NCI-H510A treated with DMSO at 0.1 percent for 48 hours (cell line): ENCODE results near the gene ZP1.

Source experiments
- DNase-seq: peaks from one replicate; lab custom pipeline; 2025; lab: John Stamatoyannopoulos, UW

Gene ZP1

GRCh38 chr11:60844045-60844869 is 23.1 kb upstream of the ZP1 start:
- DNase-seq: no peak

GRCh38 chr11:60844870-60845221 is 22.5 kb upstream of the ZP1 start:
- no peak for DNase-seq

GRCh38 chr11:60845338-60845737 is 22.0 kb upstream of the ZP1 start:
- no peak for DNase-seq

GRCh38 chr11:60847281-60847680 is 20.1 kb upstream of the ZP1 start:
- DNase-seq: no peak

- DNase-seq: no peak
These were observed 19.4 kb upstream of the ZP1 start for GRCh38 chr11:60847896-60848295.

- no peak for DNase-seq
These were observed 18.6 kb upstream of the ZP1 start for GRCh38 chr11:60848714-60849151.

- DNase-seq: no peak
These were observed 17.5 kb upstream of the ZP1 start for GRCh38 chr11:60849641-60850520.

GRCh38 chr11:60851327-60852104 is 15.8 kb upstream of the ZP1 start:
- no peak for DNase-seq

GRCh38 chr11:60852117-60852981 is 15.0 kb upstream of the ZP1 start:
- DNase-seq: no peak

- no peak for DNase-seq
These were observed 14.1 kb upstream of the ZP1 start for GRCh38 chr11:60852982-60853950.

- no peak for DNase-seq
These were observed 13.0 kb upstream of the ZP1 start for GRCh38 chr11:60854140-60854846.

GRCh38 chr11:60854847-60855725 is 12.3 kb upstream of the ZP1 start:
- no peak for DNase-seq

GRCh38 chr11:60855726-60856633 is 11.4 kb upstream of the ZP1 start, which contains the start of gene PTGDR2:
TSS of gene PTGDR2 (minus strand) at chr11:60855950. CDS start at chr11:60853722, 2,228 bp downstream.
- no peak for DNase-seq

GRCh38 chr11:60857378-60858232 is 9.7 kb upstream of the ZP1 start:
- no peak for DNase-seq

- DNase-seq: no peak
These were observed 9.1 kb upstream of the ZP1 start for GRCh38 chr11:60858236-60858635.

GRCh38 chr11:60858731-60859464 is 8.4 kb upstream of the ZP1 start:
- DNase-seq: no peak
